HepG2 (cell line): ENCODE data around the gene PANK4. TPM values are rescaled to one million over a fixed set of nuclear protein-coding genes. Genes with fewer than 3 reads are reported as not detected.

Experiments
- ATRX ChIP-seq: sonication (generic); formaldehyde crosslinking; IDR thresholded peaks from 2 replicates; pipeline ENCODE4 v1.4.0; 2020; ENCODE audit warnings: missing genetic modification reagents, borderline replicate concordance
- GATAD2A ChIP-seq: IDR thresholded peaks from 2 replicates; pipeline ENCODE4 v1.6.1; 2016
- HIC2 ChIP-seq: sonication (generic); formaldehyde crosslinking; IDR thresholded peaks from 2 replicates; pipeline ENCODE4 v1.9.0; 2022; ENCODE audit warnings: low read depth, missing genetic modification reagents
- KDM5B ChIP-seq: sonication (generic); formaldehyde crosslinking; IDR thresholded peaks from 2 replicates; pipeline ENCODE4 v1.4.0; 2020; ENCODE audit warnings: missing genetic modification reagents, mild to moderate bottlenecking, borderline replicate concordance
- MEIS1 ChIP-seq: sonication (generic); formaldehyde crosslinking; IDR thresholded peaks from 2 replicates; pipeline ENCODE4 v1.9.0; 2021; ENCODE audit warnings: mild to moderate bottlenecking, missing genetic modification reagents, moderate library complexity, borderline replicate concordance
- NRL ChIP-seq: sonication (generic); formaldehyde crosslinking; IDR thresholded peaks from 2 replicates; pipeline ENCODE4 v1.5.0; 2020; ENCODE audit warnings: missing genetic modification reagents, mild to moderate bottlenecking, moderate library complexity, borderline replicate concordance
- RBAK ChIP-seq: sonication (generic); formaldehyde crosslinking; IDR thresholded peaks from 2 replicates; pipeline ENCODE4 v1.5.1; 2020; ENCODE audit warnings: mild to moderate bottlenecking, missing genetic modification reagents
- SKIL ChIP-seq: sonication (generic); formaldehyde crosslinking; IDR thresholded peaks from 2 replicates; pipeline ENCODE4 v1.8.0; 2022; ENCODE audit warnings: missing genetic modification reagents, mild to moderate bottlenecking, moderate library complexity, borderline replicate concordance
- ZBTB26 ChIP-seq: IDR thresholded peaks from 2 replicates; pipeline ENCODE4 v1.6.1; 2016; ENCODE audit warnings: missing compliant biosample characterization, missing genetic modification reagents, borderline replicate concordance
- ZBTB38 ChIP-seq: sonication (generic); formaldehyde crosslinking; IDR thresholded peaks from 2 replicates; pipeline ENCODE4 v1.5.1; 2020; ENCODE audit warnings: mild to moderate bottlenecking, missing genetic modification reagents
- ZC3H4 ChIP-seq: sonication (generic); formaldehyde crosslinking; IDR thresholded peaks from 2 replicates; pipeline ENCODE4 v1.4.0; 2020; ENCODE audit warnings: missing genetic modification reagents, borderline replicate concordance
- ZNF263 ChIP-seq: sonication (generic); formaldehyde crosslinking; IDR thresholded peaks from 2 replicates; pipeline ENCODE4 v1.4.0; 2020; ENCODE audit warnings: missing genetic modification reagents
- ZNF512B ChIP-seq: sonication (generic); formaldehyde crosslinking; IDR thresholded peaks from 2 replicates; pipeline ENCODE4 v1.5.1; 2020; ENCODE audit warnings: missing genetic modification reagents, mild to moderate bottlenecking, borderline replicate concordance
- ZNF687 ChIP-seq: sonication (generic); formaldehyde crosslinking; IDR thresholded peaks from 2 replicates; pipeline ENCODE4 v1.5.1; 2020; ENCODE audit warnings: mild to moderate bottlenecking, missing genetic modification reagents, moderate library complexity
- ZNF720 ChIP-seq: sonication (generic); formaldehyde crosslinking; IDR thresholded peaks from 2 replicates; pipeline ENCODE4 v1.4.0; 2020; ENCODE audit warnings: missing genetic modification reagents
- ZNF766 ChIP-seq: sonication (generic); formaldehyde crosslinking; IDR thresholded peaks from 2 replicates; pipeline ENCODE4 v1.5.0; 2020; ENCODE audit warnings: missing genetic modification reagents, borderline replicate concordance
- polyA plus RNA-seq, 8 experiments: library from polyadenylated mRNA; depleted of rRNA in 3 of 8; stranded (reverse) in 7 of 8; unstranded in 1 of 8; fragments of >200 nt; fragmentation: Illumina TruSeq in 4 of 8; extraction: Trizol in 4 of 8; gene quantifications; 2 replicates each; pipeline versions ENCODE4 v1.2.1 to v1.2.3, GENCODE V29; 2011 to 2016; ENCODE audit warnings: low read depth in 4 of 8, missing spikeins in 1 of 8, mixed read lengths in 1 of 8; ENCODE audit not compliant: insufficient read depth in 1 of 8
- total RNA-seq, 5 experiments: library from RNA; depleted of rRNA; stranded (reverse); fragments of >200 nt; fragmentation: Illumina TruSeq; extraction: Trizol; gene quantifications; 2 replicates each; pipeline ENCODE4 v1.2.3, GENCODE V29; 2016; ENCODE audit warnings: low read depth in 1 of 5

Gene PANK4
- total and polyA plus RNA-seq, 2 of the 13 experiments (the other 11 are each of a cell fraction or from before 2014, with no cell fraction given): 17.4 to 19.3 TPM

- TF ChIP-seq SKIL (CRISPR knock-in tag): no peak
- no peak for TF ChIP-seq ZNF512B
- 0 out of 2 replicates have a peak, but pooled peaks have one; percentile 33 for TF ChIP-seq KDM5B (CRISPR knock-in tag)
- TF ChIP-seq NRL: no peak
- TF ChIP-seq GATAD2A (CRISPR knock-in tag): no peak
- TF ChIP-seq HIC2 (CRISPR knock-in tag): 0 out of 2 replicates have a peak, but pooled peaks have one; percentile 19
- no peak for TF ChIP-seq ZC3H4 (CRISPR knock-in tag)
- no peak for TF ChIP-seq ZBTB26
- no peak for TF ChIP-seq MEIS1
- no peak for TF ChIP-seq RBAK (CRISPR knock-in tag)
- TF ChIP-seq ATRX (CRISPR knock-in tag): no peak
- no peak for TF ChIP-seq ZBTB38 (CRISPR knock-in tag)
- TF ChIP-seq ZNF687 (CRISPR knock-in tag): peak; percentile 43
- TF ChIP-seq ZNF766 (CRISPR knock-in tag): no peak
- no peak for TF ChIP-seq ZNF720 (CRISPR knock-in tag)
- TF ChIP-seq ZNF263: peak; percentile 45; the same call in 1 of the 2 replicates
Measured at GRCh38 chr1:2477791-2478499, 48.5 kb downstream of the PANK4 start (continued).
